ENCODE data around the gene LINC00237.

DNA sequence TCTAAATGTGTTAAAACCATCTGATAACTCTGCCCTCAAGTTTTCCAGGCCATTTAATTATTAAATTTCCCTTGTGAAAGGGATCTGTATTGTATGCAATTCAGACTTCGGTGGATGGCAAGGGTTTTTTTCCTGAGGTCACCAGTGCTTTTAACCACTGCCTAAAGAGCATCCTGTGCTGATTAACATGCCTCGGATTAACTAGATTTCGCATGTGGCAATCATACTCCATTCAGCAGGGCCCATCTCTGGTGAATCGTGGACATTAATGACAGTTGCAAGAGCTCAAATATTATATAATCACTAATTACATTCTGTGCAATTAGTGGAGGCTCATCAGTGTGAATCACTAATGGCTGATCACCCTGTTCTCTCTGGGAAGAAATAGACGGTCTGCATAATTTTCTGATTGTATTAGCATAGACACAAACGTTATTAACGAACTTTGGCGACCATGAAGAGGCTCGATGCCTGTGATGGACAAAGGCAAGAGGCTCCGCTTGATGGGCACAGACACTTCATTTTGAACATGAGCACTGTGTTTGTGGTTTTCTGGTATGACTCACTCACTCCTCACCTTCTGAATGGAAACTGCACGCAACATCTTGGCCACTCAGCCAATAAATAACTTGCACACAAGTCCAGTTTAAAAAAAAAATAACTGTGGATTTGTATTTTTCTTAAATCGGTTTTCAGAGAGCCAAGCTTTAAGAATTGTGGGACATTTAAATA, 31.4 kb downstream of the LINC00237 start:
- TF ChIP-seq, protein P1, sequence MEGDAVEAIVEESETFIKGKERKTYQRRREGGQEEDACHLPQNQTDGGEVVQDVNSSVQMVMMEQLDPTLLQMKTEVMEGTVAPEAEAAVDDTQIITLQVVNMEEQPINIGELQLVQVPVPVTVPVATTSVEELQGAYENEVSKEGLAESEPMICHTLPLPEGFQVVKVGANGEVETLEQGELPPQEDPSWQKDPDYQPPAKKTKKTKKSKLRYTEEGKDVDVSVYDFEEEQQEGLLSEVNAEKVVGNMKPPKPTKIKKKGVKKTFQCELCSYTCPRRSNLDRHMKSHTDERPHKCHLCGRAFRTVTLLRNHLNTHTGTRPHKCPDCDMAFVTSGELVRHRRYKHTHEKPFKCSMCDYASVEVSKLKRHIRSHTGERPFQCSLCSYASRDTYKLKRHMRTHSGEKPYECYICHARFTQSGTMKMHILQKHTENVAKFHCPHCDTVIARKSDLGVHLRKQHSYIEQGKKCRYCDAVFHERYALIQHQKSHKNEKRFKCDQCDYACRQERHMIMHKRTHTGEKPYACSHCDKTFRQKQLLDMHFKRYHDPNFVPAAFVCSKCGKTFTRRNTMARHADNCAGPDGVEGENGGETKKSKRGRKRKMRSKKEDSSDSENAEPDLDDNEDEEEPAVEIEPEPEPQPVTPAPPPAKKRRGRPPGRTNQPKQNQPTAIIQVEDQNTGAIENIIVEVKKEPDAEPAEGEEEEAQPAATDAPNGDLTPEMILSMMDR (IDR thresholded peaks at IDR 0.05; ENCODE audit: insufficient read depth, low read length, poor library complexity, severe bottlenecking) = no peak
- TF ChIP-seq EZH2phosphoT487 (conservative IDR thresholded peaks at IDR 0.05; ENCODE audit: low read length) = no peak
